Renal pelvis (tissue), 4 donors: ENCODE measurements around the gene TCP11L1. TPM values are rescaled to one million over a fixed set of nuclear protein-coding genes. Genes with fewer than 3 reads are reported as not detected.
"Not testable (repeated sequence)": the region's sequence is repeated elsewhere in the genome, so short reads cannot be mapped to it uniquely, and the experiment has no call there.

ENCODE experiments used
- DNase-seq: peaks from one replicate; pipeline ENCODE4 v3.0.0-alpha.2; 2013
- polyA plus RNA-seq, 3 donors: library from polyadenylated mRNA; unstranded; fragments of 120-200 nt; gene quantifications; one replicate each; pipeline ENCODE4 v1.2.1, GENCODE V29; 2013; ENCODE audit not compliant: insufficient read length in 3 of 3

Gene TCP11L1
- polyA plus RNA-seq, 3 donors, result 9.8 to 13.2 (median 12.7) TPM

GRCh38 chr11:33027846-33028536 lies 11.4 kb upstream of the TCP11L1 start:
- DNase-seq, result no peak

GRCh38 chr11:33028537-33028914 lies 10.8 kb upstream of the TCP11L1 start:
- DNase-seq, result no peak

GRCh38 chr11:33029218-33029617 lies 10.2 kb upstream of the TCP11L1 start:
- not testable (repeated sequence) for DNase-seq

DNA sequence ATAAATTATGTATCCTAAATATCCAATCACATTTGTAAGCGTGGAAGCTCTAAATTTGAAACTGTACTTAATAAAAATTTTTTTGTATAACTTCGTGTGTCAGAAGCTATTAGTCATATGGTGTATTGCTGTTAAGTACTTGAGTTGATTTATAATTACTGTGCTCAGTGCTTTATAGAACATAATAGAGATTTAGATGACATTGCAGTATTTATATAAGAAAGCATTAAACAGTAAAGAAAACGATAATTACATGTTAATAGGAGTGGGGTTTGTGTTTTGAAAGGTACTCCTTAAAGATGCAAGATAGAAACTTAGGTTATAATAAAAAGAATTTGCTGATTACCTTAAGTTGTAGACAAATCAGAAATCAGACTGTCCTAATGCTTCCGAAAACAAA lies 5.9 kb upstream of the TCP11L1 start:
- DNase-seq, result no peak

GRCh38 chr11:33035011-33035410 lies 4.4 kb upstream of the TCP11L1 start:
- DNase-seq, result no peak

GRCh38 chr11:33040033-33040861 lies 875 bp downstream of the TCP11L1 start:
- no peak for DNase-seq

DNA sequence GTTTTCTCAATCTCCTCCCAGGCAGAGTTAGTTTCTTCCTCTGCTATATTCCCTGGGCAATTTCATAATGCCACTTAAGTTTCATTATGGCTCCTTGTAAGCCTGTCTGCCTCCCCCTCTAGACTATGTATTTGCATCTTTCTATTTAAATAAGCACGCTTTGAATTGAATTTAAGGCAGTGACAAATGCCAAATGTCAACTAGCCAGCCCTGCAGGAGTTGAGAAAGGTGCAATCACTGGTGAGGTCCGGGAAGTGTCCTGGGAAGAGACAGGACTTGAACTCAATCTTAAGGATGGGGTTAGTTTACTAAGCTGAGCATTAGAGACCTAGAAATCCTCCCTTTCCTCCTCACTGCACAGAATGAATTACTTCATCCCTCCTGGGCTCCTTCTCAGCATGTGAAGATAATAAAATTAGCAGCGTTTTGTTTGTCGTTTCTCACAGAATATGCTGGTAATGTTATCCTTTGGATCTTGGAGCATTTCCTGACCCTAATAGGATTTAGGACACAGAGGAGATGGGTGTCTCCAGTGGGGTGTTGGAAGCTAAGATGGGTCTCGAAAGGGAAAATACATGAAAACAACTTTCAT lies 1.6 kb downstream of the TCP11L1 start:
- no peak for DNase-seq

- DNase-seq, result no peak
Measured at GRCh38 chr11:33043221-33043830, 4.0 kb downstream of the TCP11L1 start.

- DNase-seq, result no peak
Measured at GRCh38 chr11:33044285-33044756, 4.9 kb downstream of the TCP11L1 start.

- no peak for DNase-seq
Measured at GRCh38 chr11:33045551-33046255, 6.3 kb downstream of the TCP11L1 start.

- DNase-seq, result not testable (repeated sequence)
Measured at GRCh38 chr11:33048701-33049100, 9.3 kb downstream of the TCP11L1 start.

GRCh38 chr11:33049565-33050408 lies 10.4 kb downstream of the TCP11L1 start:
- DNase-seq, result not testable (repeated sequence)

GRCh38 chr11:33052231-33052630 lies 12.9 kb downstream of the TCP11L1 start:
- DNase-seq, result no peak

DNA sequence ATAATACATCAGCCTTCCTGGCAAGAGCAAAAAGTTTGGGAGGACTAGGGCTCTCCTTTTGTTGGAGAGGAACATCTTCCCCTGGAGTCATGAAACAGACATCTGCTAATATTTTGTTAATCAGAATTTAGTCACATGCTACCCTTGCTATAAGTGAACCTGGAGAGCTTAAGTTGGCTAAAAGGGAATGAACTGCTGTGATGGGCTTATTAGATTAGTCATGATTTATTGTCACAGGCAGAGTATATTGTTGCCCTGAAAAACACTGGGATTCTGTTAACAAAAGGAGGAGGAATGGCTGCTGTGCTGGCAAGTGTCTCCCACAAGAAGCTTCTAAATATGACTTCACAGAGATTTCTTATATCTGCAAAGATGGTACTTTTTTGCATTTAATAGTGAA lies 16.0 kb downstream of the TCP11L1 start:
- no peak for DNase-seq

- DNase-seq, result no peak
Measured at GRCh38 chr11:33057284-33057683, 17.9 kb downstream of the TCP11L1 start.

DNA sequence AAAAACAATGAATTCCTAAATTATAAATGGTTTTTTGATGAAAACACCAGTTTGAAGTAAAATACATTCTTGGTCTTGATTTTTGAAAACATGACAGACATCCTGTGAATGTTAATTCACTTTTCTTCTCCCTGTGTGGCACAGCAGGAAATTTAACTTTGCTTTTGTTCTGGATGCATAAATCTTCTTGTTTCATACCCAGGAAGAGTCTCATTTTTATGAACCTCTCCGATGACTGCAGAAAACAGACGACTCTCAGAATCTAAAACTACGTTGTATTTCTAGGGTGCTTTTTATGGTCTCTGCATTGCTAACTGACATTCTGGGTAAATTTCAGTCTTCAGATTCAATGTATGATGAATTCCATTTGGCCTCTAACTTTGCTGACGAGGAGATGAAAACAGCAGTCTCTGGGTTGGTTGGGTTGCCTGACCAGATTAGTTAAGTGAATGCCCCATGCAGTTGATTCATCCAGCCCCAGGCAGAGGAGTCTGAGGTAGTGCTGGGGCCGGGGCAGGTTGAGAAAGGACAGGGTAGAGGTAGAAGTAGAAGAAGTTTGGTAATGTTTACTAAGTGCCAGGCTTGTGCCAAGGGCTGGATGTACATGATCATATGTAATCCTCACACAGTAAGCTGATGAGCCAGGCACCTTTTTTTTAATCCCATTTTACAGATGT lies 20.1 kb downstream of the TCP11L1 start:
- no peak for DNase-seq

- no peak for DNase-seq
Measured at GRCh38 chr11:33060271-33060670, 20.9 kb downstream of the TCP11L1 start.

DNA sequence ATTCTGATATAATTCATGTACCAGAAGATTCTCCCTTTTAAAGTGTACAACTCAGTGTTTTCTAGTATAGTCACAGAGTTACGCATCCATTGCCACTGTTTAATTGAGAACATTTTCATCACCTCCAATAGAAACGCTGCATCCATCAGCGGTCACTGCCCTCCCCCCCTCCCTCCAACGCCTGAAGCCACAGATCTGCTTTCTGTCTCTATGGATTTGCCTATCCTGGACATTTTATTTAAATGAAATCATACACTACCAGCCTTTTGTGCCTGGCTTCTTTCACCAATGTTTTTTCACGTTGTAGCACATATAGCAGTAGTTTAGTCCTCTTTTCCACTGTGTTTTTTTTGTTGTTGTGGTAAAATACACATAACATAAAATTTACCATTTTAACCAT lies 22.8 kb downstream of the TCP11L1 start:
- no peak for DNase-seq

DNA sequence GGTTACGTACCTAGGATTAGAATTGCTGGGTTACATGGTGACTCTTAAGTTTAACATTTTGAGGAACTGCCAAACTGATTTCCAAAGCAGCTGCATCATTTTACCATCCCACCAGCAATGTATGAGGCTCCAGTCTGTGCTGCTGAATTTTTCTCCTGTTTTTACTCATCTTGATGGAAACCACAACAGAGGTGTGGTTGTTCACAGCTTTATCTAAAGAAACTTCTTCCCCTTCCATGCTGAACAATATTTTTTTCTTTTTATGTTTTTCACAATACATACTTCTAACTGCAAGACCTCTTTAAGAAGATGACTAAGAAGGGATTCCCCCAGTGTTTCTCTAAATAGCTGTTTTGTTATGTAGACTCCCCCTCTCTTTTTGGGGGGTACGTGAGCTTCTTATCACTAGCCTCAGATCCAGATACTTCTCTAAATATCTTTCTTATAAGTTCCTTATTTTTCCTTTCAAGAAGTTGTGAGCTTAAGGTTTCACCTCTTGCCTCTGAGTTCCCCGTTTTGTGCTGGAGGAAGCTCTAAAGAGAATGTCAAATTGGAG lies 24.0 kb downstream of the TCP11L1 start:
- no peak for DNase-seq
